B cell (primary cell): Measurements from ENCODE around the gene ATRIP. TPM values are rescaled to one million over a fixed set of nuclear protein-coding genes. Genes with fewer than 3 reads are reported as not detected.

Experiments
- ATAC-seq: fragments of 200-7000 bp; cut with Tn5 transposase; one replicate; pipeline ENCODE4 v1.10.0; 2021; ENCODE audit warnings: low read depth, mild to moderate bottlenecking, moderate number of reproducible peaks, moderate library complexity
- CTCF ChIA-PET: fragments of 350-600 bp; sonication (Branson Sonifier 250); formaldehyde crosslinking; loops from one replicate; lab custom pipeline; 2021; ENCODE audit warnings: antibody characterized with exemption, inconsistent platforms; lab: Charles Lee
- POLR2A ChIA-PET: fragments of 350-600 bp; sonication (Branson Sonifier 250); formaldehyde crosslinking; loops from one replicate; lab custom pipeline; 2021; ENCODE audit warnings: antibody characterized with exemption; lab: Charles Lee
- DNase-seq: peaks from one replicate; pipeline ENCODE4 v3.0.0; 2013
- H2AFZ ChIP-seq: 2 replicates; pipeline ENCODE4 v1.6.1; 2012; ENCODE audit warnings: mild to moderate bottlenecking, low read depth, low read length; ENCODE audit not compliant: insufficient read depth, poor library complexity, severe bottlenecking
- H3K27ac ChIP-seq, 2 donors: 1 replicate in 1 of 2; 2 replicates in 1 of 2; pipeline ENCODE4 v1.5.1; 2012 to 2013; ENCODE audit warnings: low read length in 2 of 2, mild to moderate bottlenecking in 2 of 2, moderate library complexity in 1 of 2
- H3K27me3 ChIP-seq, 4 experiments: fragments of 200-600 bp in 1 of 4; sonication (generic) in 1 of 4; replicated peaks in 1 of 4; 1 replicate in 2 of 4; 2 replicates in 2 of 4; pipeline versions ENCODE4 v1.6.1 to v1.7.0; 2013 to 2016; ENCODE audit warnings: low read length in 3 of 4, mild to moderate bottlenecking in 2 of 4, mixed read lengths in 1 of 4, moderate library complexity in 1 of 4; ENCODE audit not compliant: insufficient read depth in 4 of 4, control insufficient read depth in 3 of 4; ENCODE audit errors: control extremely low read depth in 1 of 4
- H3K36me3 ChIP-seq, 2 experiments: replicated peaks in 1 of 2; 1 replicate in 1 of 2; 2 replicates in 1 of 2; pipeline versions ENCODE4 v1.6.1 to v1.7.1; 2013; ENCODE audit warnings: low read length in 1 of 2; ENCODE audit not compliant: insufficient read depth in 2 of 2, control insufficient read depth in 1 of 2; ENCODE audit errors: control extremely low read depth in 1 of 2, extremely low read depth in 1 of 2
- H3K4me1 ChIP-seq, 2 donors: fragments of 200-600 bp in 1 of 2; sonication (generic) in 1 of 2; 1 replicate in 1 of 2; 2 replicates in 1 of 2; pipeline versions ENCODE4 v1.5.1 to v1.6.1; 2013 to 2017; ENCODE audit warnings: low read length in 2 of 2; ENCODE audit not compliant: control insufficient read depth in 2 of 2, insufficient read depth in 2 of 2
- H3K4me2 ChIP-seq: replicated peaks from 2 replicates; pipeline ENCODE3; 2012; ENCODE audit warnings: mild to moderate bottlenecking, low read depth, low read length; ENCODE audit not compliant: poor library complexity, severe bottlenecking
- H3K4me3 ChIP-seq, 5 experiments: fragments of 200-600 bp in 1 of 5; sonication (generic) in 1 of 5; 1 replicate in 3 of 5; 2 replicates in 2 of 5; pipeline versions ENCODE4 v1.5.1 to v1.7.0; 2011 to 2016; ENCODE audit warnings: low read length in 4 of 5, mild to moderate bottlenecking in 4 of 5, low read depth in 2 of 5, control low read depth in 1 of 5, moderate library complexity in 1 of 5; ENCODE audit not compliant: insufficient read depth in 1 of 5; ENCODE audit errors: control extremely low read depth in 1 of 5, extremely low read depth in 1 of 5
- H3K79me2 ChIP-seq: fragments of 200-600 bp; sonication (generic); one replicate; pipeline ENCODE4 v1.6.0; 2016; ENCODE audit warnings: low read length; ENCODE audit not compliant: control insufficient read depth, insufficient read depth
- H3K9ac ChIP-seq: fragments of 200-600 bp; sonication (generic); 2 replicates; pipeline ENCODE4 v1.6.1; 2017; ENCODE audit warnings: mild to moderate bottlenecking, low read length, moderate library complexity
- H3K9me3 ChIP-seq, 3 donors: one replicate each; pipeline versions ENCODE4 v1.6.1 to v1.7.1; 2013; ENCODE audit warnings: low read length in 2 of 3; ENCODE audit not compliant: control insufficient read depth in 2 of 3, insufficient read depth in 1 of 3; ENCODE audit errors: control extremely low read depth in 1 of 3
- H4K20me1 ChIP-seq: 2 replicates; pipeline ENCODE4 v1.6.0; 2012; ENCODE audit warnings: mild to moderate bottlenecking, low read length; ENCODE audit not compliant: insufficient read depth, control insufficient read depth, poor library complexity, severe bottlenecking
- H3K27ac Mint-ChIP-seq: one replicate; pipeline ENCODE4 v1.8.0; 2021; ENCODE audit warnings: mixed read lengths
- H3K27me3 Mint-ChIP-seq: one replicate; pipeline ENCODE4 v1.8.0; 2021; ENCODE audit warnings: mixed read lengths
- H3K4me1 Mint-ChIP-seq: one replicate; pipeline ENCODE4 v1.8.0; 2021; ENCODE audit warnings: mixed read lengths
- H3K4me3 Mint-ChIP-seq: one replicate; pipeline ENCODE4 v1.8.0; 2021; ENCODE audit warnings: mixed read lengths
- H3K9me3 Mint-ChIP-seq: one replicate; pipeline ENCODE4 v1.8.0; 2022; ENCODE audit warnings: mixed read lengths; ENCODE audit not compliant: insufficient read depth
- EZH2 ChIP-seq: IDR thresholded peaks from 2 replicates; pipeline ENCODE4 v1.6.1; 2012; ENCODE audit warnings: borderline replicate concordance, low read depth, mild to moderate bottlenecking, moderate library complexity, low read length; ENCODE audit not compliant: insufficient read depth, poor library complexity, severe bottlenecking
- WGBS: methylation state at CpG from one replicate; pipeline ENCODE4 v1.1.5; 2013; ENCODE audit warnings: missing lambda C conversion rate; ENCODE audit not compliant: insufficient coverage; 5-methylcytosine and 5-hydroxymethylcytosine counted together
- intact Hi-C: fragments of 100-400 bp; cut with micrococcal nuclease; formaldehyde crosslinking; loops from one replicate; pipeline ENCODE4 v1.10.0; 2022
- polyA plus RNA-seq: library from polyadenylated mRNA; depleted of rRNA; stranded (reverse); fragments of >200 nt; gene quantifications from 2 replicates; pipeline ENCODE4 v1.2.3, GENCODE V29; 2012
- total RNA-seq, 2 donors: library from RNA; stranded (reverse); fragments of 120-200 nt in 1 of 2; gene quantifications; 1 replicate in 1 of 2; 2 replicates in 1 of 2; pipeline versions ENCODE4 v1.2.3 to v1.2.4, GENCODE V29; 2013 to 2022
- TF ChIP-seq, protein P1 (sequence below): fragments of 200-600 bp; IDR thresholded peaks from one replicate; pipeline ENCODE4 v1.8.0; 2022; ENCODE audit warnings: antibody characterized with exemption, mild to moderate bottlenecking

Gene ATRIP
- total and polyA plus RNA-seq, 2 donors (not counting 1 experiment from before 2014, with no cell fraction given), result 10.5 to 11.6 TPM

DNA sequence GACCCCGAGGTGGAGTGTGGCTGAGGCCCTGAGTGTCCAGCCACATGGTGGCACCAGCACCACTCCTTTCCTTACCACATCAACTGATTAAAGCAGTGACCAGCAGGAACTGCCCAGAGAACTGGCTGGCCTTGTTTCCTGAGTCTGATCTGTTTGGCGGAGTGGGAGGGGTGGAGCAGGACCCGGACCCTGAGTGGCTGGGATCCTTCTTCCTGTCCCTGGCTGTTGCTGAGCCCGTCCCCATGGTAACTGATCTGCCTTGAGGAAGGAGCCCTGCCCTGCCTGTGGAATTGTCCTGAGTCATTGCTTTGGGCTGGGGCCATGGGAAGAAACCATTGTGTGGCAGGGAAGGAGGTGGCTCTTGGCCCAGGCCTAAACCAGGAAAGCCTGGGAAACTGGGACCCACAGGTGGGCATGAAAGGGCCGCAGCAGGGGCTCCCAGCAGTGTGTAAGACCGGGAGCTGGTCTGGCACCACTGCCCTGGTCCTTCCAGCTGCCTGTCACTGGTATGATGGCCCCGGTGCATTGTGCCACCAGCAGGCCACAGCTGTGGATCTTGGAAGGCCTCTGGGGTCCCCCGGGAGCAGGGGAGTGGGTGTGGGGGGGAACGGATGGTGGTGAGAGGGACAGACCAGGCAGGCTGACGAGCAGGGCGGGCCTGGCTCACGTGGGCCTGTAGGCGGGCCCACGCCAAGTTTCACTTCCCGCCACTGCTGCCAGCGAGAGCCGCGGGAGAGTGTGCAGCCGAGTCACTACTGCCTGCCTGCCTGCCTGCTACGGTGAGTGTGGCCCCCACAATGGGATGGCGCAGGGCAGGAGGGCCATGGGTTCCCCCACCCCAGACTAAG, 19.2 kb downstream of the ATRIP start:
- WGBS, result 7% methylated on average over 19 of the region's 21 CpGs
- DNase-seq (peak; percentile 91), ATAC-seq (peak; percentile 93)
- TF ChIP-seq, protein P1, sequence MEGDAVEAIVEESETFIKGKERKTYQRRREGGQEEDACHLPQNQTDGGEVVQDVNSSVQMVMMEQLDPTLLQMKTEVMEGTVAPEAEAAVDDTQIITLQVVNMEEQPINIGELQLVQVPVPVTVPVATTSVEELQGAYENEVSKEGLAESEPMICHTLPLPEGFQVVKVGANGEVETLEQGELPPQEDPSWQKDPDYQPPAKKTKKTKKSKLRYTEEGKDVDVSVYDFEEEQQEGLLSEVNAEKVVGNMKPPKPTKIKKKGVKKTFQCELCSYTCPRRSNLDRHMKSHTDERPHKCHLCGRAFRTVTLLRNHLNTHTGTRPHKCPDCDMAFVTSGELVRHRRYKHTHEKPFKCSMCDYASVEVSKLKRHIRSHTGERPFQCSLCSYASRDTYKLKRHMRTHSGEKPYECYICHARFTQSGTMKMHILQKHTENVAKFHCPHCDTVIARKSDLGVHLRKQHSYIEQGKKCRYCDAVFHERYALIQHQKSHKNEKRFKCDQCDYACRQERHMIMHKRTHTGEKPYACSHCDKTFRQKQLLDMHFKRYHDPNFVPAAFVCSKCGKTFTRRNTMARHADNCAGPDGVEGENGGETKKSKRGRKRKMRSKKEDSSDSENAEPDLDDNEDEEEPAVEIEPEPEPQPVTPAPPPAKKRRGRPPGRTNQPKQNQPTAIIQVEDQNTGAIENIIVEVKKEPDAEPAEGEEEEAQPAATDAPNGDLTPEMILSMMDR, result peak; percentile 24
- TF ChIP-seq EZH2, result no peak
- Mint-ChIP-seq H3K27me3 (no peaks in the 10 kb centered on the region), H3K4me1 (peaks cover 52% of the 10 kb centered on the region), H3K9me3 (no peaks in the 10 kb centered on the region), H3K27ac (peak overlapping the region; percentile 94), H3K4me3 (peak overlapping the region; percentile 94)
- H3K27me3 ChIP-seq, result no peaks in the 10 kb centered on the region
- H3K9ac ChIP-seq, result peak overlapping the region; percentile 90
- H3K9me3 ChIP-seq, result no peaks in the 10 kb centered on the region
- H4K20me1 ChIP-seq, result peaks cover 35% of the 10 kb centered on the region
- peaks cover 58% of the 10 kb centered on the region for H3K79me2 ChIP-seq
- POLR2A ChIA-PET, result interaction anchor here (1.0 to 2.6 kb wide), 8 partner anchors 11 to 91 kb away, joined by 4 to 20 read pairs (median 6); partner anchors contain the start of genes ATRIP and SHISA5
- H3K4me2 ChIP-seq, result peak overlapping the region; percentile 95
- peaks cover 0 to 43% of the 10 kb centered on the region in 2 experiments for H3K36me3 ChIP-seq
- CTCF ChIA-PET, result interaction anchor here (0.7 to 17.7 kb wide), 13 partner anchors 8 to 92 kb away, joined by 3 to 240 read pairs (median 6); partner anchors contain the start of genes ATRIP, CCDC51 and SHISA5
- H3K4me3 ChIP-seq, result peak overlapping the region; percentile 31 to 92 (median 88)
- intact Hi-C loops, result loop anchor here (1.0 to 10.0 kb wide), 5 partner anchors 8 to 219 kb away; partner anchors contain the start of genes ATRIP, NCKIPSD and PFKFB4
- H3K4me1 ChIP-seq, result peaks cover 50 to 53% of the 10 kb centered on the region in 2 donors
- H3K27ac ChIP-seq, result peak overlapping the region; percentile 96 to 99
- peak overlapping the region; percentile 82 for H2AFZ ChIP-seq
